Measurements from ENCODE around the gene USP3.

DNA sequence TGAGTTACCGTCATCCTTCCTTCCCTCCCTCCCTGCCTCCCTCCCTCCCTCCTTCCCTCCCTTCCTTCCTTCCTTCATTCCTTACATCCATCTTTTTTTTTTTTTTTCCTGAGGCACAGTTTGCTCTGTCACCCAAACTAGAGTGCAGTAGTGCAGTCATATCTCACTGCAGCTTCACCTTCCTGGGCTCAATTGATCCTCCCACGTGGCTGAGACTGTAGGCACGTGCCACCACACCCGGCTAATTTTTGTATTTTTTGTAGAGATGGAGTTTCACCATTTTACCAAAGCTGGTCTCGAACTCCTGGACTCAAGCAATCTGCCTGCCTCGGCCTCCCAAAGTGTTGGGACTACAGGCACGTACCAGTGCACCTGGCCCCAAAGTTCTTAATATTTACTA is 25.8 kb downstream of the USP3 start:
- TF ChIP-seq, protein P1, sequence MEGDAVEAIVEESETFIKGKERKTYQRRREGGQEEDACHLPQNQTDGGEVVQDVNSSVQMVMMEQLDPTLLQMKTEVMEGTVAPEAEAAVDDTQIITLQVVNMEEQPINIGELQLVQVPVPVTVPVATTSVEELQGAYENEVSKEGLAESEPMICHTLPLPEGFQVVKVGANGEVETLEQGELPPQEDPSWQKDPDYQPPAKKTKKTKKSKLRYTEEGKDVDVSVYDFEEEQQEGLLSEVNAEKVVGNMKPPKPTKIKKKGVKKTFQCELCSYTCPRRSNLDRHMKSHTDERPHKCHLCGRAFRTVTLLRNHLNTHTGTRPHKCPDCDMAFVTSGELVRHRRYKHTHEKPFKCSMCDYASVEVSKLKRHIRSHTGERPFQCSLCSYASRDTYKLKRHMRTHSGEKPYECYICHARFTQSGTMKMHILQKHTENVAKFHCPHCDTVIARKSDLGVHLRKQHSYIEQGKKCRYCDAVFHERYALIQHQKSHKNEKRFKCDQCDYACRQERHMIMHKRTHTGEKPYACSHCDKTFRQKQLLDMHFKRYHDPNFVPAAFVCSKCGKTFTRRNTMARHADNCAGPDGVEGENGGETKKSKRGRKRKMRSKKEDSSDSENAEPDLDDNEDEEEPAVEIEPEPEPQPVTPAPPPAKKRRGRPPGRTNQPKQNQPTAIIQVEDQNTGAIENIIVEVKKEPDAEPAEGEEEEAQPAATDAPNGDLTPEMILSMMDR (IDR thresholded peaks at IDR 0.05) = no peak
- no peak for TF ChIP-seq EZH2 (IDR thresholded peaks at IDR 0.05; ENCODE audit: borderline replicate concordance, insufficient read depth, low read depth, low read length, poor library complexity, severe bottlenecking)

All from B cell (primary cell).